ENCODE results near the gene FMN1.

DNA sequence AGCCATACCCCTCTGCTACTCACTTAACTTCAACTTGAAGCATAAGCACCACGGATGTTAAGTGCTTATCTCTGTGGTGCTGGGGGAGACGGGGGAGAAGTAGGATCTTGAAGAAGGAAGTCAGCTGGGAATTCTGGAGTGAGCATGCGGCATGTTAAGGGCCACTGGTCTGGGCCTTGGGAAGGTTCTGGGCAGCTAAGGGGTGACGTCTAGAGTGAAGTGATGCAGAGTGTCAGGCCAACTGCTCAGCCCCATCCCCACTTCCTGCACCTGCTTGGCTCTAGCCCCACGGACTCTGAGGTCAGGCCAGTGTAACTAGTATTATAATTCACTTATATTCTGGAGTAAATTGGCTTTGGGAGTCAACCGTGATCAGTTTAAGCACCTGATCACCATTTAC, 228.6 kb downstream of the FMN1 start:
- TF ChIP-seq, protein P1, sequence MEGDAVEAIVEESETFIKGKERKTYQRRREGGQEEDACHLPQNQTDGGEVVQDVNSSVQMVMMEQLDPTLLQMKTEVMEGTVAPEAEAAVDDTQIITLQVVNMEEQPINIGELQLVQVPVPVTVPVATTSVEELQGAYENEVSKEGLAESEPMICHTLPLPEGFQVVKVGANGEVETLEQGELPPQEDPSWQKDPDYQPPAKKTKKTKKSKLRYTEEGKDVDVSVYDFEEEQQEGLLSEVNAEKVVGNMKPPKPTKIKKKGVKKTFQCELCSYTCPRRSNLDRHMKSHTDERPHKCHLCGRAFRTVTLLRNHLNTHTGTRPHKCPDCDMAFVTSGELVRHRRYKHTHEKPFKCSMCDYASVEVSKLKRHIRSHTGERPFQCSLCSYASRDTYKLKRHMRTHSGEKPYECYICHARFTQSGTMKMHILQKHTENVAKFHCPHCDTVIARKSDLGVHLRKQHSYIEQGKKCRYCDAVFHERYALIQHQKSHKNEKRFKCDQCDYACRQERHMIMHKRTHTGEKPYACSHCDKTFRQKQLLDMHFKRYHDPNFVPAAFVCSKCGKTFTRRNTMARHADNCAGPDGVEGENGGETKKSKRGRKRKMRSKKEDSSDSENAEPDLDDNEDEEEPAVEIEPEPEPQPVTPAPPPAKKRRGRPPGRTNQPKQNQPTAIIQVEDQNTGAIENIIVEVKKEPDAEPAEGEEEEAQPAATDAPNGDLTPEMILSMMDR (conservative IDR thresholded peaks at IDR 0.05): no peak
- no peak for TF ChIP-seq EZH2 (IDR thresholded peaks at IDR 0.05; ENCODE audit: low read depth)
